Neural crest cell (in vitro differentiated cells): ENCODE data around the gene SP1. TPM values are rescaled to one million over a fixed set of nuclear protein-coding genes. Genes with fewer than 3 reads are reported as not detected.

Experiments
- DNase-seq: peaks from one replicate; pipeline ENCODE4 v3.0.0; 2021; ENCODE audit warnings: low read depth, mixed read lengths, low spot score
- H3K27ac Mint-ChIP-seq: one replicate; pipeline ENCODE4 v1.8.0; 2021; ENCODE audit warnings: mild to moderate bottlenecking, mixed read lengths; ENCODE audit not compliant: unreplicated experiment
- H3K27me3 Mint-ChIP-seq: 2 replicates; pipeline ENCODE4 v1.8.0; 2021; ENCODE audit warnings: low read depth, mild to moderate bottlenecking, mixed read lengths
- H3K36me3 Mint-ChIP-seq: 2 replicates; pipeline ENCODE4 v1.8.0; 2021; ENCODE audit warnings: low read depth, mild to moderate bottlenecking, mixed read lengths
- H3K4me1 Mint-ChIP-seq: 2 replicates; pipeline ENCODE4 v1.8.0; 2021; ENCODE audit warnings: mixed read lengths
- H3K4me3 Mint-ChIP-seq: one replicate; pipeline ENCODE4 v1.8.0; 2021; ENCODE audit warnings: mild to moderate bottlenecking, mixed read lengths
- H3K9me3 Mint-ChIP-seq: 2 replicates; pipeline ENCODE4 v1.8.0; 2021; ENCODE audit warnings: mixed read lengths
- CTCF ChIP-seq: fragments of 200-600 bp; sonication (generic); conservative IDR thresholded peaks from 2 replicates; pipeline ENCODE4 v1.5.0; 2021; ENCODE audit warnings: antibody characterized with exemption, mild to moderate bottlenecking
- total RNA-seq: library from RNA; stranded (reverse); gene quantifications from 2 replicates; pipeline ENCODE4 v1.2.1, GENCODE V29; 2021

The SP1 gene
- total RNA-seq, 1 donor from 2014 or later: 88.1 TPM

GRCh38 chr12:53461059-53461458 lies 81.1 kb downstream of the SP1 start:
- H3K27ac Mint-ChIP-seq: peak overlapping the region; percentile 2
- H3K36me3 Mint-ChIP-seq: peaks cover 41% of the 10 kb centered on the region
- peaks cover 26% of the 10 kb centered on the region for H3K4me1 Mint-ChIP-seq
- H3K27me3 Mint-ChIP-seq: no peaks in the 10 kb centered on the region
- DNase-seq: no peak
- H3K4me3 Mint-ChIP-seq: peak overlapping the region; percentile 42
- TF ChIP-seq CTCF: no peak
- H3K9me3 Mint-ChIP-seq: no peaks in the 10 kb centered on the region

GRCh38 chr12:53461591-53461990 lies 81.6 kb downstream of the SP1 start:
- TF ChIP-seq CTCF: no peak
- Mint-ChIP-seq H3K27ac (no peak overlapping the region), H3K36me3 (peaks cover 40% of the 10 kb centered on the region), H3K4me1 (peaks cover 26% of the 10 kb centered on the region), H3K9me3 (no peaks in the 10 kb centered on the region), H3K4me3 (no peak overlapping the region), H3K27me3 (no peaks in the 10 kb centered on the region)
- no peak for DNase-seq

- no peak overlapping the region for H3K27ac Mint-ChIP-seq
- H3K36me3 Mint-ChIP-seq: peaks cover 49% of the 10 kb centered on the region
Observed at GRCh38 chr12:53462935-53463334, 83.0 kb downstream of the SP1 start.

GRCh38 chr12:53463802-53464560 lies 84.0 kb downstream of the SP1 start:
- Mint-ChIP-seq H3K36me3 (peaks cover 51% of the 10 kb centered on the region), H3K27me3 (no peaks in the 10 kb centered on the region), H3K4me3 (no peak overlapping the region), H3K9me3 (no peaks in the 10 kb centered on the region), H3K27ac (no peak overlapping the region), H3K4me1 (peaks cover 25% of the 10 kb centered on the region)
- no peak for DNase-seq
- TF ChIP-seq CTCF: no peak

More at GRCh38 chr12:53462935-53463334, 83.0 kb downstream of the SP1 start:
- TF ChIP-seq CTCF: no peak
- Mint-ChIP-seq H3K4me3 (no peak overlapping the region), H3K4me1 (peaks cover 26% of the 10 kb centered on the region), H3K27me3 (no peaks in the 10 kb centered on the region), H3K9me3 (no peaks in the 10 kb centered on the region)
- DNase-seq: no peak

GRCh38 chr12:53464685-53465418 lies 84.9 kb downstream of the SP1 start:
- Mint-ChIP-seq H3K4me3 (peak overlapping the region; percentile 51), H3K27ac (no peak overlapping the region), H3K36me3 (peaks cover 46% of the 10 kb centered on the region), H3K9me3 (no peaks in the 10 kb centered on the region), H3K4me1 (peaks cover 22% of the 10 kb centered on the region), H3K27me3 (no peaks in the 10 kb centered on the region)
- TF ChIP-seq CTCF: no peak
- DNase-seq: no peak
